HG03139 (cell line): ENCODE results near the gene TREM1.
"Not testable (repeated sequence)": the region's sequence is repeated elsewhere in the genome, so short reads cannot be mapped to it uniquely, and the experiment has no call there.

Source experiments
- ATAC-seq: cut with Tn5 transposase; IDR thresholded peaks from one replicate; pipeline ENCODE4 v1.9.1; 2021; ENCODE audit not compliant: unreplicated experiment

Gene TREM1

DNA sequence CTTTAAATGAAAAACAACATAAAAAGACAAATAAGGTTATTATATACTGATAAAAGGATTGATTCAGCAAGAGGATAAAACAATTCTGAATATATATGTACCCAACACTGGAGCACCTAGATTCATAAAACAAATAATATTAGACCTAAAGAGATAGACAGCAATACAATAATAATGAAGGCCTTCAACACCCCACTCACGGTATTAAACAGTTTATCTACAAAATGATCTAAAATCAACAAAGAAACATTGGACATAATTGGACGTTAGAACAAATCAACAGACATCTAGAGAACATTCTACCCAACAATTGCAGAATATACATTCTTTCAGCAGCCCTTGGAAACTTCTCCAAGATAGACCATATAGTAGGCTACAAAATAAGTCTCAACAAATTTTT is 24.1 kb downstream of the TREM1 start:
- ATAC-seq = no peak

- ATAC-seq = no peak
Observed at GRCh38 chr6:41258196-41258493, 28.3 kb downstream of the TREM1 start.

DNA sequence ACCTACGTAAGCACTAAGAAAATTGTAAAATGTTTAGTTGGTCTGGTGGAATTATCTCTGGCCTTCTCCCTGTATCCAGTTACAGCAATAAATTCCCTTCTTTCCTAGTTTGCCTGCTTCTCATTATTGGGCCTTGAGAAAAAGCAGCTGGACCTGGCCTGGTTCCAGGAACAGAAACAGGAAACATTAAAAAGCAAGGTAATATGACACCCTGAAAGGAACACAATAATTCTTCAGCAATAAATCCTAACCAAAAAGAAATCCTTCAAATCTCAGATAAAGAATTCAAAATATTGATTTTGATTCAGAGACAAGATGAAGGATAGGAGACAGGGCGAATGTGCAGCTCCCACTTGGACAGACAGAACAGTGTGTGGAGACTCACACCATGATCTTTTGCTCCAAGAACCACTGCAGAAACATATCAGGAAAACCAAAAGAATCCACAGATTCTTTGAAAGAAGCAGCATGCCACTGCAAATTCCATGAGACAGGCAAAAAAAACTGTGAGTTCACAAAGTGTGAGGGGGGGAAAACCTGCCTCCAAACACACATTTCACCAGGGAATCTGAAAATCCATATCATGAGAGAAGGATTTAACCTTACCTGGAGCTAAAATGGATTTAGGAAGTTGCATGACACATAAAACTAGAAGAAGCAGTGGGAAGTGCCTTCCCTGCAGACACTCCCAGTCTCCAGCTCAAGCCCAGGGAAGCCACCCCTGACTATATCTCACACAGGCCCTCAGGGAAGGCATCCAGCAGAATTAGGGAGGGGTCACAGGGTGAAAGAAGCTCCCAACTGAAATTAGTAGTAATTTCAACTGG is 28.9 kb downstream of the TREM1 start:
- no peak for ATAC-seq

DNA sequence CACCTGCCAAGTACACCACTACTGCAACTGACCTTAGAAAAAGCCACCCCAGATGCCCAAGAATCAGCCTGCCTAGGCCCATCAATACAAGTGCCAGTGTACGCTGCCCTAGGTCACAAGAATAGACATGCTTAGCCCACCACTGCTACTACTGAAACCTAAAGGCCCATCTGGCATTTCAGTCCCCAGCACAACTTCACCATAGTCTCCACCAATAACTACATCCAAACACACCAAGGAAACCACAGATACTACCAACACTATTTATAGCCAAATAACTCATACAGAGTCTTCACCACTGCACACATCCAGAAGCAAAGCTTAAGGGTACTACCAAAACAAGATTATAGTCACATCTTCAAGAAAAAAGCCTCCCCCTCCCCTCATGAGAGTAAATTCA is 30.1 kb downstream of the TREM1 start:
- no peak for ATAC-seq

- no peak for ATAC-seq
Observed at GRCh38 chr6:41255638-41256246, 30.7 kb downstream of the TREM1 start.

GRCh38 chr6:41255110-41255509 is 31.4 kb downstream of the TREM1 start:
- no peak for ATAC-seq

DNA sequence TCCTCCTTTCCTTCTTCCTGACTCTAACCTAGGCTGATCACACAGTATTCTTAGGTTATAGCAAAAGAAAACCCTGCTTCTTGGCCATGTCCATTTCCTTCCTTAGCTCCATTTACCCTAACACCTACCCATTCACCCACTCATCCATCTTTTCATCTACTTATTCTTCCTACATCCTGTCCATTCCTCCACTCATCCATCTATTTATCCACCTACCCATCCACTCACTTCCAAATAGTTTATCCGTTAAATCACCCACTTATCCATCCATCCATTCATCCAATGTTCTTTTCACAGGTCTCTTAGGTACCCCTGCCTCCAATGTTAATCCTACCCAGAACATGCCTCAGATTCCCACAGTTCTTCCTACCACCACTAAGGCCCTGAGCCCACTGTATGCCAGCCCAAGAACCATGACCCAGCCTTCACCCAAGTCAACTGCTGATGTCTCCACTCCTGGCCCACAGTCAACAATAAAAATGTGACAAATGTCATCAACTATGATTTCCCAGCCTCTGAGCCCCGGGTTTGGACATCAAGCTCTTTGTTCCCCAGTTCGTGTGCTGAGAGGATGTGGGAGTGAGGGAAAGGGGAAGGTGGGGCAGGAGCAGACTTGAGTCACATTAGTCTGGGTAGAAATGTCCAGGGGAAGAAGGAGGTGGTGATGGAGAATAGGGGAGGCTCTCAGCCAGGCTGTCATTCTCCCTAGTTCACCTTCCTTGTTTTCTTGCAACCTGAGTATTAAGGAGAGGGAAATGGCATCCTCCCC is 33.9 kb downstream of the TREM1 start:
- ATAC-seq = no peak

- ATAC-seq = no peak
Observed at GRCh38 chr6:41247882-41248705, 38.4 kb downstream of the TREM1 start.

DNA sequence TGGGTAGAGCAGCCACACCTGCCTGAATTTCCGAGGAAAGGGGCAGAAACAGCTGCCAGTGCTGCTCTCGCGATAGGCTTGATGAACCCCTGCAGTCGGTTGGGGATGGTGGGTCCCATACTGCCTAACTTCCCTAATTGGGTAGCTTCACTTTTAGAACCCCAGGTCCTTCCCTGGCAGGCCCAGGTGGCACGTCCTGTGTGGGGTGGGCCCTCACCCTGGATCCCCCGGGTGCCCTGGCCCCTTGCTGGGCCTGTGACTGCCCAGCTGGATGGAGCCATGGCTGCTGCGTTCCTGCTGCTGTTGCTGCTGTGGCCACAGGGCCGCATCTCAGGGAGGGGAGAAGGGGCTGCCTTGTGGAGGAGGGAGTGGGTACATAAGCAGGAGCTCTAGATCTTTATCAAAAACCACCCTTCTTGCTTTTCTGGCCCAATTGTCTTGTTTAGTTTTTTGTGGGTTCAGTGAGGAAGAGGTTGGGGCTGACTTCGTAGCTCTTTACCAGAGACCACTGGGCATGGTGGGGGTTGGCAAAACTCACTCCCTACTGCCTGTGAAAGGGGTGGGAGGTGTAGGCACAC is 39.1 kb downstream of the TREM1 start:
- no peak for ATAC-seq

GRCh38 chr6:41246529-41246928 is 40.0 kb downstream of the TREM1 start:
- ATAC-seq = not testable (repeated sequence)

- no peak for ATAC-seq
Observed at GRCh38 chr6:41239467-41240159, 46.9 kb downstream of the TREM1 start.

- ATAC-seq = no peak
Observed at GRCh38 chr6:41237128-41237527, 49.4 kb downstream of the TREM1 start.

DNA sequence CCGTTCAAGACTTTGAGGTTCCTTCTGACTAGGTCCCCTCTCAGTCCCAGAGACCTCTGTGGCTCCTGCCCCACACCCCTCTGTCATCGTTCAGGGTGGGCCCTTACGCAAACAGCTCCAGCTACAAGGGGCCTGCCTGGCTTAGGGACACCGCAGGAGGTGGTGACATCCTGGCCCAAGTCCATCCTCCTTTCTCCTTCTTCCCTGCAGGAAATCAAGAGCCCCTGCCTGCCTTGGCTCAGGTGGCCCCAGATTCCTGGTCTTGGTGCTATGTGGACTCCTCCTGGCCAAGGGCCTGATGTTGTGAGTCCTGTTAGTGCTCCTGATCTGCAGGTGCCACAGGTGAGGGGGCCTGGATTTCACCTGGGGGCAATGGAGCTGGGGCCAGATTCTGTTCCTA is 50.2 kb downstream of the TREM1 start:
- ATAC-seq = no peak

DNA sequence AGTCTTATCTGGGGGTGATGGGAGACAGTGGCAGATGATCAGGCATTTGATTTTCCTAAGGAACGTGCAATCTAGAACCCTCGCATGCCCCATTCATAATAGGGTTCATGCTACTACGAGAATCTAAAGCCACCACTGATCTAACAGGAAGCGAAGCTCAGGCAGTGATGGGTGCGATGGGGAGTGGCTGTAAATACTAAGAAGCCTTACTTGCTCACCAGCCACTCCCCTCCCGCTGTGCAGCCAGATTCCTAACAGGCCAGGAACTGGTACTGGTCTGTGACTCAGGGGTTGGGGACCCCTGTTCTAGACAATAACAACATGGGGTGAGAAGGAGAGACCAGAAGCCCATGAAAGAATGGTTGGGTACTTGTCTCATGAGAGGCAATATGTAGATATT is 53.8 kb downstream of the TREM1 start:
- no peak for ATAC-seq

DNA sequence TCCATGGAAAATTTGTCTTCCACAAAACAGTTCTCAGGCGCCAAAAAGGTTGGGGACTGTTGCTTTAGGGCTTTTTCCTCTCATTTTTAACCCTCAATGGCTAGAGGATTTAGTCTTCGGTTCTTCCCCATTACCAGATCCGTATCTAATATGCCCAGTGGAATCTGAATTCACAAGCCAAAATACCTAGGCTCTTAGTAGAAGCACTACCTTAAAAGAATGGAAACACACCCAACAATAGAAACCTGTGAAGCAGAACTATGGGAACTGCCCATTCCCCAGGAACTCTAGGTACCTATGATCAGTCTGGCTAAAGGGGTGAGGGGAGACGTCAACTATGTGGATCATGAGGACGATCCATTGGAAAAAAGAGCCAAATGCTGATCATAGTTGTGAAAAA is 55.2 kb downstream of the TREM1 start:
- no peak for ATAC-seq

DNA sequence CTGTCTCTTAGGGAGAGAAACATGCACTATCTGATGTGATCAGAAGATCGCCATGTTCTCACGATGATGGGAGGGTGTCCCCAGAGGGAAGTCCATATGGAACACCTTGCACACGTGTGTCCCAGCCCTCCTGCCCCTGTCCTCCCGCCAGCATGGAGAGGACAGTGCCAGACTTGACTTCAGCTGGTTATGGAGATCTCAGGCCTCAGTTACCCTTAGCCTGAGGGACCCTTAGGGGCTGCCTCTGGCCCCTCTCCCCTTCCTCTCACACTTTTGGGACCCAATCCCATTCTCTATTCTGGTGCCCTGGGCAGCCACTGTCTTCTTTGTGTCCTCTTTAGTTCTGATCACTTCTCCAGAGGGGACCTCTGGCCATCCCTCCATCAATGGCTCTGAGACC is 56.8 kb downstream of the TREM1 start:
- ATAC-seq = no peak

DNA sequence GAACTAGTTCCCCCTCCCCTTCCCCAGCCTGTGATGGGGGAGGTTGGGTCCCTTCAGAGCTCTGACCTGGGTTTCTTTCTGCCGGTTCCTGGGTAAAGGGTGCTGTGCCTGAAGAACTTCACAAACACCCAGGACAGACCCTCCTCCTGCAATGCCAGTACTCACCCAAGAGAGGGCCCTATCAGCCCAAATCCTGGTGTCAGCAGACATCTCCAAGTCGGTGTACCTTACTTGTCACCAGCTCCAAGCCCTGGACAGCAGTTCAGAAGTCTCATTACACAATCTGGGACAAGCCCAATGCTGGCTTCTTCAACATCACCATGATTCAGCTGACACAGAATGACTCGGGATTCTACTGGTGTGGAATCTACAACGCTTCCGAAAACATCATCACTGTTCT is 57.9 kb downstream of the TREM1 start:
- no peak for ATAC-seq

- no peak for ATAC-seq
Observed at GRCh38 chr6:41228096-41228495, 58.4 kb downstream of the TREM1 start, which contains the start of gene TREML4. Gene TREML4 (plus strand): TSS chr6:41228349. CDS start chr6:41228428, 79 bp downstream.

DNA sequence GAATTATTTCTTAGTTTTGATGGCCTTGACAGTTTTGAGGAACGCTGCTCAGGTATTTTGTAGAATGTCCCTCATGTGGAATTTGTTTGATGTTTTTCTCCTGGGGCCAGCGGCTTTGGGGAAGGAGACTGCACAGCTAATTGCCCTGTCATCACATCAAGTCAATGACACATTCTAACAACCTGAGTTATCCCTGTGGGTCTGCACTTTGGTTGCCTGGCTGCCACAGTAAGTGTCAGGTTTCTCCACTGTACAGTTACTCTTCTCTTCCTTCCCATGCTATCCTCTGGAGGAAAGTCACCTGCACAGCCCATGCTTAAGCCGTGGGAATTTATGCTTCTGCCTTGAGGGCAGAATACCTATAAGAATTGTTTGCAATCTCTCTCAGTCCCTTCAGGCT is 59.7 kb downstream of the TREM1 start:
- no peak for ATAC-seq

GRCh38 chr6:41224800-41225199 is 61.7 kb downstream of the TREM1 start:
- no peak for ATAC-seq
